H1 (cell line): ENCODE measurements around the gene CHD2. TPM values are rescaled to one million over a fixed set of nuclear protein-coding genes. Genes with fewer than 3 reads are reported as not detected.

Experiments
- CTCF ChIA-PET: fragments of 300-600 bp; sonication (Branson Sonifier 250); formaldehyde crosslinking; loops from one replicate; lab custom pipeline; 2021; ENCODE audit not compliant: partially characterized antibody; lab: Charles Lee
- POLR2A ChIA-PET: fragments of 300-600 bp; sonication (Branson Sonifier 250); formaldehyde crosslinking; loops from one replicate; lab custom pipeline; 2021; ENCODE audit warnings: inconsistent platforms; ENCODE audit not compliant: partially characterized antibody; lab: Charles Lee
- DNase-seq, 2 experiments: peaks; one replicate each; pipeline versions ENCODE4 v3.0.0 to v3.0.0-alpha.2; 2010 to 2022; ENCODE audit warnings: low spot score in 2 of 2, low read depth in 1 of 2, mixed read lengths in 1 of 2
- FAIRE-seq: peaks from 2 replicates; lab custom pipeline; 2011; peaks lifted over from hg19 to GRCh38; lab: Jason Lieb, UNC
- H2AFZ ChIP-seq: 2 replicates; pipeline ENCODE4 v1.8.1; 2012; ENCODE audit warnings: low read length, inconsistent platforms
- H2AK5ac ChIP-seq: 2 replicates; pipeline ENCODE4 v1.6.1; 2013; ENCODE audit warnings: low read depth, low read length
- H2BK120ac ChIP-seq: replicated peaks from 2 replicates; pipeline ENCODE3; 2013; ENCODE audit warnings: low read depth, low read length, inconsistent platforms
- H2BK12ac ChIP-seq: 2 replicates; pipeline ENCODE4 v1.6.1; 2013; ENCODE audit warnings: low read depth, low read length
- H2BK15ac ChIP-seq: 2 replicates; pipeline ENCODE4 v1.6.1; 2013; ENCODE audit warnings: low read length
- H2BK20ac ChIP-seq: 2 replicates; pipeline ENCODE4 v1.6.1; 2013; ENCODE audit warnings: low read length
- H2BK5ac ChIP-seq: 2 replicates; pipeline ENCODE4 v1.6.1; 2013; ENCODE audit warnings: low read depth, low read length
- H3K14ac ChIP-seq: 2 replicates; pipeline ENCODE4 v1.6.1; 2013; ENCODE audit warnings: inconsistent platforms; ENCODE audit not compliant: insufficient read length
- H3K18ac ChIP-seq: 2 replicates; pipeline ENCODE4 v1.6.1; 2013; ENCODE audit warnings: low read length; ENCODE audit errors: extremely low read depth
- H3K23ac ChIP-seq: 2 replicates; pipeline ENCODE4 v1.6.1; 2013; ENCODE audit warnings: inconsistent platforms; ENCODE audit not compliant: insufficient read length
- H3K23me2 ChIP-seq: 2 replicates; pipeline ENCODE4 v1.6.1; 2013; ENCODE audit warnings: low read depth, low read length
- H3K27ac ChIP-seq: 2 replicates; pipeline ENCODE4 v1.6.1; 2011; ENCODE audit warnings: low read depth, low read length, inconsistent platforms
- H3K27me3 ChIP-seq, 4 experiments: replicated peaks in 1 of 4; 1 replicate in 1 of 4; 2 replicates in 3 of 4; pipeline versions ENCODE4 v1.6.1 to v1.8.1; 2011 to 2013; ENCODE audit warnings: low read length in 3 of 4, mild to moderate bottlenecking in 3 of 4, inconsistent platforms in 2 of 4, mixed read lengths in 2 of 4, moderate library complexity in 1 of 4; ENCODE audit not compliant: control insufficient read depth in 3 of 4, insufficient read depth in 3 of 4; ENCODE audit errors: extremely low read depth in 1 of 4
- H3K36me3 ChIP-seq, 4 experiments: 2 replicates each; pipeline versions ENCODE4 v1.6.1 to v1.8.1; 2011 to 2013; ENCODE audit warnings: mild to moderate bottlenecking in 4 of 4, low read length in 3 of 4, moderate library complexity in 2 of 4, control low read depth in 1 of 4, inconsistent platforms in 1 of 4; ENCODE audit not compliant: insufficient read depth in 4 of 4, control insufficient read depth in 2 of 4
- H3K4ac ChIP-seq: replicated peaks from 2 replicates; pipeline ENCODE3; 2013; ENCODE audit warnings: low read length, low read depth, mixed read lengths, inconsistent platforms; ENCODE audit not compliant: insufficient read length
- H3K4me1 ChIP-seq, 4 experiments: replicated peaks in 1 of 4; 1 replicate in 1 of 4; 2 replicates in 3 of 4; pipeline versions ENCODE4 v1.6.1 to v1.8.1; 2011 to 2013; ENCODE audit warnings: low read length in 3 of 4, inconsistent platforms in 2 of 4, mixed read lengths in 1 of 4; ENCODE audit not compliant: insufficient read depth in 4 of 4, control insufficient read depth in 3 of 4
- H3K4me2 ChIP-seq, 2 experiments: 2 replicates each; pipeline versions ENCODE4 v1.6.1 to v1.8.1; 2011 to 2013; ENCODE audit warnings: low read depth in 2 of 2, low read length in 2 of 2, control low read depth in 1 of 2, inconsistent platforms in 1 of 2, mild to moderate bottlenecking in 1 of 2; ENCODE audit not compliant: insufficient read depth in 1 of 2
- H3K4me3 ChIP-seq, 4 experiments: fragments of 200-600, 300-600 bp in 1 of 4; sonication (generic), shearing (Covaris generic), sonication (Bioruptor Twin) in 1 of 4; 2 replicates each; pipeline versions ENCODE4 v1.5.1 to v1.8.1; 2011 to 2016; ENCODE audit warnings: low read length in 4 of 4, low read depth in 3 of 4, control low read depth in 2 of 4, inconsistent platforms in 2 of 4, mild to moderate bottlenecking in 2 of 4, mixed read lengths in 1 of 4, moderate library complexity in 1 of 4; ENCODE audit not compliant: insufficient read depth in 2 of 4; ENCODE audit errors: extremely low read depth in 1 of 4
- H3K56ac ChIP-seq: replicated peaks from 2 replicates; pipeline ENCODE3; 2013; ENCODE audit warnings: low read depth, mild to moderate bottlenecking, mixed read lengths, low read length, inconsistent platforms; ENCODE audit not compliant: insufficient read length
- H3K79me1 ChIP-seq: 2 replicates; pipeline ENCODE4 v1.6.1; 2013; ENCODE audit warnings: low read depth, low read length, control low read depth
- H3K79me2 ChIP-seq, 2 experiments: 2 replicates each; pipeline versions ENCODE4 v1.6.1 to v1.8.1; 2012 to 2013; ENCODE audit warnings: low read length in 2 of 2, mild to moderate bottlenecking in 2 of 2, inconsistent platforms in 1 of 2; ENCODE audit not compliant: insufficient read depth in 2 of 2, control insufficient read depth in 1 of 2
- H3K9ac ChIP-seq, 4 experiments: replicated peaks in 1 of 4; 1 replicate in 1 of 4; 2 replicates in 3 of 4; pipeline versions ENCODE4 v1.6.1 to v1.8.1; 2011 to 2013; ENCODE audit warnings: low read depth in 3 of 4, low read length in 3 of 4, control low read depth in 2 of 4, mild to moderate bottlenecking in 2 of 4, moderate library complexity in 2 of 4, inconsistent platforms in 1 of 4; ENCODE audit errors: extremely low read depth in 1 of 4
- H3K9me3 ChIP-seq, 2 experiments: 2 replicates each; pipeline versions ENCODE4 v1.6.1 to v1.8.1; 2012 to 2013; ENCODE audit warnings: mild to moderate bottlenecking in 2 of 2, moderate library complexity in 2 of 2, control low read depth in 1 of 2, inconsistent platforms in 1 of 2, low read depth in 1 of 2, low read length in 1 of 2, mixed read lengths in 1 of 2; ENCODE audit not compliant: insufficient read depth in 2 of 2
- H4K20me1 ChIP-seq, 2 experiments: replicated peaks in 1 of 2; 2 replicates each; pipeline versions ENCODE3 to v1.8.1; 2011 to 2013; ENCODE audit warnings: inconsistent platforms in 2 of 2, low read length in 2 of 2, mild to moderate bottlenecking in 1 of 2; ENCODE audit not compliant: insufficient read depth in 2 of 2, control insufficient read depth in 1 of 2
- H4K5ac ChIP-seq: 2 replicates; pipeline ENCODE4 v1.6.1; 2013; ENCODE audit warnings: low read length, low read depth, mixed read lengths, inconsistent platforms; ENCODE audit not compliant: insufficient read length
- H4K8ac ChIP-seq: 2 replicates; pipeline ENCODE4 v1.8.0; 2013; ENCODE audit warnings: mild to moderate bottlenecking, moderate library complexity, low read length, inconsistent platforms; ENCODE audit not compliant: insufficient read depth; ENCODE audit errors: extremely low read depth
- H4K91ac ChIP-seq: replicated peaks from 2 replicates; pipeline ENCODE3; 2013; ENCODE audit warnings: low read length, mixed read lengths, inconsistent platforms; ENCODE audit not compliant: insufficient read length
- ASH2L ChIP-seq: fragments of 200-600, 300-600 bp; sonication (generic); IDR thresholded peaks from one replicate; pipeline ENCODE4 v1.7.1; 2017; ENCODE audit warnings: low read length
- POU5F1 ChIP-seq: IDR thresholded peaks from 2 replicates; pipeline ENCODE4 v1.6.1; 2011; ENCODE audit warnings: low read depth, mild to moderate bottlenecking, low read length, moderate library complexity
- SP1 ChIP-seq: IDR thresholded peaks from 2 replicates; pipeline ENCODE4 v1.6.1; 2011; ENCODE audit warnings: low read depth, low read length
- WGBS, 2 experiments: shearing (Covaris generic) in 1 of 2; methylation state at CpG; one replicate each; pipeline versions ENCODE4 v1.1.6 to v1.1.7; 2013 to 2015; ENCODE audit warnings: low lambda C conversion rate in 2 of 2, mixed read lengths in 2 of 2, inconsistent platforms in 1 of 2, low coverage in 1 of 2, missing lambda C conversion rate in 1 of 2; ENCODE audit not compliant: insufficient replicate concordance in 2 of 2, insufficient coverage in 1 of 2, insufficient read length in 1 of 2; ENCODE audit errors: extremely low coverage in 1 of 2, missing lambda C conversion rate in 1 of 2; 5-methylcytosine and 5-hydroxymethylcytosine counted together
- polyA plus RNA-seq, 7 experiments: library from polyadenylated mRNA; depleted of rRNA in 3 of 7; stranded (reverse) in 5 of 7; unstranded in 2 of 7; fragments of >200 nt in 5 of 7; fragments of 200-250 nt in 2 of 7; gene quantifications; 1 replicate in 5 of 7; 2 replicates in 1 of 7; 4 replicates in 1 of 7; pipeline versions ENCODE4 v1.2.1 to v1.2.3, GENCODE V29; 2011 to 2013; ENCODE audit warnings: missing spikeins in 2 of 7, mixed read lengths in 2 of 7
- total RNA-seq: library from RNA; stranded (reverse); fragmentation: NEBNext Ultra II Directional; extraction: Animal tissue kit (Norgen Biotek cat#: 25700); gene quantifications from 2 replicates; pipeline ENCODE4 v1.2.1, GENCODE V29; 2021
- TF ChIP-seq, protein P1 (sequence below), 3 experiments: IDR thresholded peaks; 1 replicate in 2 of 3; 2 replicates in 1 of 3; pipeline versions ENCODE4 v1.5.1 to v1.6.1; 2011; ENCODE audit warnings: low read length in 3 of 3, mild to moderate bottlenecking in 3 of 3, inconsistent platforms in 2 of 3, low read depth in 1 of 3, moderate library complexity in 1 of 3; ENCODE audit not compliant: insufficient read depth in 1 of 3; ENCODE audit errors: control extremely low read depth in 1 of 3

CHD2 gene
- total and polyA plus RNA-seq, 2 of the 8 experiments (the other 6 are each of a cell fraction or from before 2014, with no cell fraction given): 28.8 to 70.0 TPM

GRCh38 chr15:92917598-92918407 is 17.7 kb downstream of the CHD2 start:
- Histone ChIP-seq H2BK12ac (no peak overlapping the region), H2BK5ac (no peak overlapping the region), H3K18ac (no peak overlapping the region), H3K14ac (no peak overlapping the region), H3K4me2 (no peak overlapping the region), H3K4me3 (no peak overlapping the region), H3K79me2 (peaks cover 12 to 81% of the 10 kb centered on the region in 2 experiments), H4K91ac (no peak overlapping the region), H2AFZ (no peak overlapping the region), H3K27me3 (no peaks in the 10 kb centered on the region), H3K27ac (peak overlapping the region; percentile 67), H3K4ac (no peak overlapping the region), H3K79me1 (peaks cover 9% of the 10 kb centered on the region; the same call in 1 of the 2 replicates), H3K23me2 (no peaks in the 10 kb centered on the region), H2AK5ac (no peak overlapping the region; the same call in 1 of the 2 replicates), H4K20me1 (peaks cover 10 to 22% of the 10 kb centered on the region in 2 experiments), H2BK20ac (no peak overlapping the region), H3K4me1 (peaks cover 0 to 14% (median 8%) of the 10 kb centered on the region in 4 experiments; a peak in 5 of 7 replicates), H3K36me3 (no peaks in the 10 kb centered on the region; a peak in 1 of 8 replicates), H4K5ac (no peak overlapping the region), H3K56ac (no peak overlapping the region), H2BK120ac (no peak overlapping the region), H3K9ac (no peak overlapping the region), H3K9me3 (no peaks in the 10 kb centered on the region), H2BK15ac (no peak overlapping the region), H3K23ac (no peak overlapping the region), H4K8ac (no peak overlapping the region)
- peak; percentile 52 for FAIRE-seq
- 30% methylated on average over 11 of the region's 11 CpGs; no CpG with 5 or more reads in 1 of the 2 experiments for WGBS, 2 experiments
- POLR2A ChIA-PET: interaction anchor here (1.0 to 8.2 kb wide), 8 partner anchors 10 to 120 kb away, joined by 3 to 105 read pairs (median 8); partner anchors contain the start of gene CHD2
- peak; percentile 80 to 96 for DNase-seq
- CTCF ChIA-PET: interaction anchor here (0.6 to 7.8 kb wide), 14 partner anchors 9 to 292 kb away, joined by 3 to 80 read pairs (median 5); partner anchors contain the start of gene CHD2
- TF ChIP-seq, protein P1, sequence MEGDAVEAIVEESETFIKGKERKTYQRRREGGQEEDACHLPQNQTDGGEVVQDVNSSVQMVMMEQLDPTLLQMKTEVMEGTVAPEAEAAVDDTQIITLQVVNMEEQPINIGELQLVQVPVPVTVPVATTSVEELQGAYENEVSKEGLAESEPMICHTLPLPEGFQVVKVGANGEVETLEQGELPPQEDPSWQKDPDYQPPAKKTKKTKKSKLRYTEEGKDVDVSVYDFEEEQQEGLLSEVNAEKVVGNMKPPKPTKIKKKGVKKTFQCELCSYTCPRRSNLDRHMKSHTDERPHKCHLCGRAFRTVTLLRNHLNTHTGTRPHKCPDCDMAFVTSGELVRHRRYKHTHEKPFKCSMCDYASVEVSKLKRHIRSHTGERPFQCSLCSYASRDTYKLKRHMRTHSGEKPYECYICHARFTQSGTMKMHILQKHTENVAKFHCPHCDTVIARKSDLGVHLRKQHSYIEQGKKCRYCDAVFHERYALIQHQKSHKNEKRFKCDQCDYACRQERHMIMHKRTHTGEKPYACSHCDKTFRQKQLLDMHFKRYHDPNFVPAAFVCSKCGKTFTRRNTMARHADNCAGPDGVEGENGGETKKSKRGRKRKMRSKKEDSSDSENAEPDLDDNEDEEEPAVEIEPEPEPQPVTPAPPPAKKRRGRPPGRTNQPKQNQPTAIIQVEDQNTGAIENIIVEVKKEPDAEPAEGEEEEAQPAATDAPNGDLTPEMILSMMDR (IDR thresholded peaks at IDR 0.05; ENCODE audit: control extremely low read depth in 1 of 3, insufficient read depth in 1 of 3, low read depth in 1 of 3, low read length in 3 of 3): peak; percentile 44 to 82 (median 81)
- peak; percentile 66 for TF ChIP-seq SP1
- no peak for TF ChIP-seq POU5F1
- peak; percentile 54 for TF ChIP-seq ASH2L
